Smooth muscle cell of the brain vasculature (primary cell): ENCODE data around the gene ERCC1.
"Not testable (repeated sequence)": the region's sequence is repeated elsewhere in the genome, so short reads cannot be mapped to it uniquely, and the experiment has no call there.

Source experiments
- DNase-seq: peaks from one replicate; pipeline ENCODE4 v3.0.0-alpha.2; 2012; ENCODE audit warnings: low read depth, low spot score

The ERCC1 gene

GRCh38 chr19:45429896-45430295 lies 6.2 kb upstream of the ERCC1 start:
- not testable (repeated sequence) for DNase-seq

GRCh38 chr19:45428384-45429231 lies 4.9 kb upstream of the ERCC1 start:
- no peak for DNase-seq

- peak; percentile 57 for DNase-seq
These were observed 708 bp upstream of the ERCC1 start for GRCh38 chr19:45424191-45425058.

GRCh38 chr19:45423033-45423588 lies 606 bp downstream of the ERCC1 start:
- DNase-seq = no peak

GRCh38 chr19:45421947-45422498 lies 1.7 kb downstream of the ERCC1 start:
- no peak for DNase-seq

- no peak for DNase-seq
These were observed 2.8 kb downstream of the ERCC1 start for GRCh38 chr19:45420871-45421270.

- no peak for DNase-seq
These were observed 3.4 kb downstream of the ERCC1 start for GRCh38 chr19:45420356-45420755.

- no peak for DNase-seq
These were observed 3.8 kb downstream of the ERCC1 start for GRCh38 chr19:45419895-45420294.

GRCh38 chr19:45419396-45419795 lies 4.3 kb downstream of the ERCC1 start:
- no peak for DNase-seq

GRCh38 chr19:45418802-45419201 lies 4.9 kb downstream of the ERCC1 start:
- DNase-seq = no peak

GRCh38 chr19:45417151-45417550 lies 6.6 kb downstream of the ERCC1 start:
- DNase-seq = no peak

GRCh38 chr19:45414468-45414867 lies 9.2 kb downstream of the ERCC1 start:
- no peak for DNase-seq

- no peak for DNase-seq
These were observed 10.2 kb downstream of the ERCC1 start for GRCh38 chr19:45413497-45413896.

- DNase-seq = not testable (repeated sequence)
These were observed 13.4 kb downstream of the ERCC1 start for GRCh38 chr19:45410330-45410729.

GRCh38 chr19:45409557-45409920 lies 14.2 kb downstream of the ERCC1 start:
- no peak for DNase-seq

GRCh38 chr19:45408830-45409556 lies 14.7 kb downstream of the ERCC1 start:
- DNase-seq = no peak

- DNase-seq = no peak
These were observed 15.6 kb downstream of the ERCC1 start for GRCh38 chr19:45408121-45408520.

GRCh38 chr19:45407585-45407984 lies 16.1 kb downstream of the ERCC1 start:
- not testable (repeated sequence) for DNase-seq

- DNase-seq = no peak
These were observed 16.7 kb downstream of the ERCC1 start for GRCh38 chr19:45407091-45407375.

- DNase-seq = peak; percentile 63
These were observed 17.3 kb downstream of the ERCC1 start, which contains the start of gene POLR1G for GRCh38 chr19:45406226-45407090. Gene POLR1G (plus strand): TSS chr19:45406644. CDS start chr19:45406697, 53 bp downstream.
